Left lung (tissue), 10 donors: ENCODE results near the gene ZNF837. TPM values are rescaled to one million over a fixed set of nuclear protein-coding genes. Genes with fewer than 3 reads are reported as not detected.
A peak's percentile ranks its signal among the peaks of the same experiment; 100 is the strongest.

ENCODE experiments used
- ATAC-seq: fragments of 200-7000 bp; cut with Tn5 transposase; one replicate; pipeline ENCODE4 v1.9.1; 2020; ENCODE audit warnings: moderate library complexity
- DNase-seq, 4 donors: peaks; one replicate each; pipeline ENCODE4 v3.0.0-alpha.2; 2013 to 2020
- H3K27ac ChIP-seq, 2 donors: fragments of 200-600 bp; sonication (generic) in 1 of 2; one replicate each; pipeline versions ENCODE4 v1.5.0 to v1.8.0; 2020 to 2021
- H3K27me3 ChIP-seq, 2 donors: fragments of 200-600 bp; sonication (generic) in 1 of 2; one replicate each; pipeline versions ENCODE4 v1.5.0 to v1.8.0; 2020 to 2021
- H3K36me3 ChIP-seq, 2 donors: fragments of 200-600 bp; sonication (generic) in 1 of 2; one replicate each; pipeline versions ENCODE4 v1.5.0 to v1.8.0; 2020 to 2021
- H3K4me1 ChIP-seq, 2 donors: fragments of 200-600 bp; one replicate each; pipeline ENCODE4 v1.8.0; 2021
- H3K4me3 ChIP-seq, 2 donors: fragments of 200-600 bp; sonication (generic) in 1 of 2; one replicate each; pipeline versions ENCODE4 v1.5.0 to v1.8.0; 2020 to 2021; ENCODE audit warnings: mild to moderate bottlenecking in 1 of 2
- H3K9me3 ChIP-seq, 2 donors: fragments of 200-600 bp; sonication (generic) in 1 of 2; one replicate each; pipeline versions ENCODE4 v1.5.0 to v1.8.0; 2020 to 2021
- intact Hi-C, 2 donors: fragments of 100-400 bp; cut with DNase I; formaldehyde crosslinking; loops; one replicate each; pipeline versions ENCODE4 v1.11.2 to v1.14.2; 2022
- polyA plus RNA-seq, 6 donors: library from polyadenylated mRNA; unstranded; fragments of 120-200 nt; gene quantifications; one replicate each; pipeline ENCODE4 v1.2.1, GENCODE V29; 2013; ENCODE audit not compliant: insufficient read length in 6 of 6
- total RNA-seq, 2 donors: library from RNA; stranded (reverse); fragmentation: NEBNext Ultra II Directional; extraction: Animal tissue kit (Norgen Biotek cat#: 25700); gene quantifications; one replicate each; pipeline ENCODE4 v1.2.1, GENCODE V29; 2021
- TF ChIP-seq, protein P1 (sequence below), 2 donors: fragments of 200-600 bp; sonication (generic) in 1 of 2; IDR thresholded peaks; one replicate each; pipeline versions ENCODE4 v1.5.0 to v1.8.0; 2021; ENCODE audit warnings: antibody characterized with exemption in 2 of 2
- donor health status: DM: no; HTN: yes; CAD: no.
- donor health status: DM: no; HTN: no; CAD: no.

ZNF837 gene
- total and polyA plus RNA-seq, 8 donors = 1.7 to 3.7 (median 2.5) TPM

DNA sequence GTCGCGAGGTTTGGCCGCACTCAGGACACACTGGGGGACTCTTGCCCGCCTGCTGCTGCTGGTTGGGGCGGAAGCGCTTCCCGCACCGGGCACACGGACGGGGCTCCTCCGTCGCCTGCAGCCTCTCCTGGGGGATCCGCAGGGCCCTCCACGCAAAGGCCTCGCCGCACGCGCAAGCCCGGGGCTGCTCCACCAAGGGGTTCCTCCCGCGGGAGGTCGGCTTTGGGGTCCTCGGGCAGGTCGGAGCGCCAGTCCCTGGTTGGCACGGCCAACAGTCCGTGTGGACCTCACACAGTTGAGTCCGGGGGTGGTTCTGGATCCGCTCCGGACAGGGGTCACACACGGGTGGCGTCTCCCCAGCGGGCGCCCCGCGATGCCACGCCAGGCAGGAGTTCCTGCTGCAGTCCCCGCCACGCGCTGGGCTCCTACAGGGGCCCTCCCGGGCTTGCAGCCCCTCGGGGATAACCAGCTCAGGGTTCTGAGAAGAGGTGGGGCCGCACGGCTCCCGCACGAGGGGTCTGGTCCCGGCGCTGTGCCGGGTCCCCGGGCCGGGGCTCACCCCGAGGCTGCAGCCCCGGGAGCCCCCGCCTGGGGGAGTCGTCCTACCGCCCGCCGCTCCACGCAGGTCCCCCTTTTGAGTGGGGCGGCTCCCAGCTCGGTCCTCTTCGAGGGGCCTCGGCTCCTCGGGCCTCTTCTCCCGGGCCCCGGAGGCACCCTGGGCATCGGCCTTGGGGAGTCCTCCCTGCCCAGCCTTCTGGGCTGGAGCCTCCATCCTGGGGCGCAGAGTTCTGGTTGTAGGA lies 12.1 kb downstream of the ZNF837 start:
- no peak overlapping the region for H3K4me3 ChIP-seq
- intact Hi-C loops = no loop called here
- H3K27me3 ChIP-seq = no peaks in the 10 kb centered on the region
- H3K9me3 ChIP-seq = no peaks in the 10 kb centered on the region
- no peaks in the 10 kb centered on the region for H3K36me3 ChIP-seq
- H3K4me1 ChIP-seq = peaks cover 0 to 6% of the 10 kb centered on the region in 2 donors
- TF ChIP-seq, protein P1, sequence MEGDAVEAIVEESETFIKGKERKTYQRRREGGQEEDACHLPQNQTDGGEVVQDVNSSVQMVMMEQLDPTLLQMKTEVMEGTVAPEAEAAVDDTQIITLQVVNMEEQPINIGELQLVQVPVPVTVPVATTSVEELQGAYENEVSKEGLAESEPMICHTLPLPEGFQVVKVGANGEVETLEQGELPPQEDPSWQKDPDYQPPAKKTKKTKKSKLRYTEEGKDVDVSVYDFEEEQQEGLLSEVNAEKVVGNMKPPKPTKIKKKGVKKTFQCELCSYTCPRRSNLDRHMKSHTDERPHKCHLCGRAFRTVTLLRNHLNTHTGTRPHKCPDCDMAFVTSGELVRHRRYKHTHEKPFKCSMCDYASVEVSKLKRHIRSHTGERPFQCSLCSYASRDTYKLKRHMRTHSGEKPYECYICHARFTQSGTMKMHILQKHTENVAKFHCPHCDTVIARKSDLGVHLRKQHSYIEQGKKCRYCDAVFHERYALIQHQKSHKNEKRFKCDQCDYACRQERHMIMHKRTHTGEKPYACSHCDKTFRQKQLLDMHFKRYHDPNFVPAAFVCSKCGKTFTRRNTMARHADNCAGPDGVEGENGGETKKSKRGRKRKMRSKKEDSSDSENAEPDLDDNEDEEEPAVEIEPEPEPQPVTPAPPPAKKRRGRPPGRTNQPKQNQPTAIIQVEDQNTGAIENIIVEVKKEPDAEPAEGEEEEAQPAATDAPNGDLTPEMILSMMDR (IDR thresholded peaks at IDR 0.05) = no peak
- DNase-seq = peak in 1 of 4 donors; percentile 74
- ATAC-seq = no peak
- no peak overlapping the region for H3K27ac ChIP-seq

DNA sequence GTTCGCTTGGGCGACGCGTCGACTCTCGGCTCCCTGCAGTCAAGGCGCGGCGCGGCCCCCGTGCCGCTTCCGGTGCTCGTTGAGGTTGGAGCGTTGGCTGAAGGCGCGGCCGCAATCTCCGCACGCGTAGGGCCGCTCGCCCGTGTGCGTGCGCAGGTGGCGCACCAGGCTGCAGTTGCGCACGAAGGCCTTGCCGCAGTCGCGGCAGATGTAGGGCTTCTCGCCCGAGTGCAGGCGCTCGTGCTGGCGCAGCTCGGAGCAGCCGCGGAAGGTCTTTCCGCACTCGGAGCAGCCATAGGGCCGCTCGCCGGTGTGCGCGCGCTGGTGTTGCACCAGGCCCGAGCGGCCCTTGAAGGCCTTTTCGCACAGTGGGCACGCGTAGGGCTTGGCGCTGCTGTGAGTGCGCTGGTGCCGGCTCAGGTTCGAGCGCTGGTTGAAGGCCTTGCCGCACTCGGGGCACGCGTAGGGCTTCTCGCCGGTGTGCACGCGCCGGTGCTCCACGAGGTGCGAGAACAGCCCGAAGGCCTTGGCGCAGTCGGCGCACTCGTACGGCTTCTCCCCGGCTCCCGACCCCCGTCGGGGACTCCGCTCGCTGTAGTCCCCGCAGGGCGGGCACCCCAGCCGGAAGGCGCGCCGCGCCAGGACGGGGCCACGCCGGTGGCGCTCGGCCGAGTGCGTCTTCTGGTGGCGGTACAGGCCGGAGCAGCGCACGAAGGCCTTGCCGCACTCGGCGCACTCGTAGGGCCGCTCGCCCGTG lies 13.0 kb downstream of the ZNF837 start:
- DNase-seq = peak in 1 of 4 donors; percentile 77
- peaks cover 0 to 13% of the 10 kb centered on the region in 2 donors for H3K4me1 ChIP-seq
- no peaks in the 10 kb centered on the region for H3K27me3 ChIP-seq
- TF ChIP-seq, protein P1 (IDR thresholded peaks at IDR 0.05) = no peak
- ATAC-seq = no peak
- H3K36me3 ChIP-seq = no peaks in the 10 kb centered on the region
- intact Hi-C loops = no loop called here
- H3K9me3 ChIP-seq = no peaks in the 10 kb centered on the region
- no peak overlapping the region for H3K4me3 ChIP-seq
- no peak overlapping the region for H3K27ac ChIP-seq

DNA sequence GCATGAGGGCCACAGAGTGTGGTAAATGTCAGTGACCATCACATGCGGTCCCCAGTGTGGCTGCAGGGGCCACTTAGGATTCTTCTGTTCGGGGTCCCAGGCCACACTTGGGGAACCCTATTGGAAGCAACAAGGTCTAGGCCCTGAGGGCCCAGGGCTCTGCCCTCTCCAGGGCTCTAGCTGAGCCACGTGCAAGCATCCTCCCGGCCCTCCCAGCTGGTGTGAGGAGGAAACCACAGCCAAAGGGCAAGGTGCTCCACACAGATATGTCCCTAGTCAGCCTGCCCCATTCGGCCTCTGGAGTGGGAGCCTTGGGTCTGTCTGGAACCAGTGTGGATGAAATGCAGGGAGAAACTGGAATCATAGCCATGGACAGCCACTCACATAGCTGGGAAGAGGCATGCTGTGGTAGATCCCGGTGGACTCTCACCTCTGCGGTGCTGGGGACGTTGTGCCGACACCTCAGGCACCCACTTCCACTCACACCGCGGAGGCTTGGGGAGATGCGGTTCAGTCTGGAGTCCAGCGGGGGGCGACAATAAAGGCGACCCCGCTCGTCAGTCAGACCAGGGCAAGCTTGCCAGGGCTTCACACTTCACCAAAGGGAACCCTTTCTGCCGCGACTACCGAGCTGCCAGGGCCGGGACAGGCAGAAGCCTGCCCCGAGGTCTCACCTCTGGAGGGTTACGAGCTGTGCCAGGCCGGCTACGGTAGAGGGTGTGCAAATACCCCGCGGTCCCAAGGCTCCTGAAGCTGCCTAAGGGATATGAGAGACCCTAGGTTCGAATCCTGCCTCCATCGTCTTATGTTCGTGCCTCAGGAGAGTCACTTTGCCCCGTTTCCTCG lies 14.0 kb downstream of the ZNF837 start:
- Histone ChIP-seq H3K4me1 (peaks cover under 1 to 15% of the 10 kb centered on the region in 2 donors), H3K4me3 (no peak overlapping the region), H3K27ac (no peak overlapping the region), H3K36me3 (no peaks in the 10 kb centered on the region), H3K9me3 (no peaks in the 10 kb centered on the region), H3K27me3 (no peaks in the 10 kb centered on the region)
- ATAC-seq = no peak
- intact Hi-C loops = no loop called here
- TF ChIP-seq, protein P1 (IDR thresholded peaks at IDR 0.05) = no peak
- peak in 1 of 4 donors; percentile 61 for DNase-seq

DNA sequence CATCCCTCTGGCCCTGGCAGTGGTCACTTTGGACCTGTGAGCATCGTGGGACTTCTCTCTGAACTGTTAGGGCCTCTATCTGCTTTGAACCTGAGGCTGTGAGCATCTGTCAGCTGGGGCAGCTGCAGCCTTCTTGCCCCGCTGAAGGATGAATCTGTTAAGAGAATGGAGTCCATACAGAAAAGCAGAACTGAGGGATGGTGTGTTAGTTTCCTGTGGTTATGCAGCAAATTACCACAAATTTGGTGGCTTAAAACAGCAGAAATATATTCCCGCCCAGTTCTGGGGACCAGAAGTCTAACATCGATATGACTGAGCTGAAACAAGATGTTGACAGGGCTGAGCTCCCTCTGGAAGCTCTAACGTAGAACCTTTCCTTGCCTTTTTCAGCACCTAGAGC lies 16.7 kb downstream of the ZNF837 start:
- DNase-seq = no peak
- Histone ChIP-seq H3K27ac (no peak overlapping the region), H3K9me3 (no peaks in the 10 kb centered on the region), H3K36me3 (no peaks in the 10 kb centered on the region), H3K4me1 (peaks cover 4 to 19% of the 10 kb centered on the region in 2 donors), H3K4me3 (no peak overlapping the region), H3K27me3 (no peaks in the 10 kb centered on the region)
- intact Hi-C loops = no loop called here
- TF ChIP-seq, protein P1 (IDR thresholded peaks at IDR 0.05) = no peak
- no peak for ATAC-seq
